IMR-90 (cell line): ENCODE data around the gene NTF3. TPM values are rescaled to one million over a fixed set of nuclear protein-coding genes. Genes with fewer than 3 reads are reported as not detected.

Experiments
- ATAC-seq: fragments of 200-7000 bp; cut with Tn5 transposase; 2 replicates; pipeline ENCODE4 v1.9.1; 2020; ENCODE audit warnings: low read depth, mild to moderate bottlenecking, moderate library complexity
- BruUV-seq: library from RNA; stranded (reverse); fragments of 400-500 nt; replicated peaks from 2 replicates; lab custom pipeline; 2021; lab: Mats Ljungman, UMichigan
- CTCF ChIA-PET: fragments of 300-600 bp; formaldehyde crosslinking; extraction: SDS; loops from one replicate; lab custom pipeline; 2021; ENCODE audit warnings: antibody characterized with exemption; lab: Yijun Ruan, JAX
- POLR2A ChIA-PET: fragments of 300-600 bp; sonication (Branson Sonifier 250); formaldehyde crosslinking; loops from one replicate; lab custom pipeline; 2022; ENCODE audit warnings: antibody characterized with exemption; ENCODE audit not compliant: unreplicated experiment; lab: Charles Lee
- DNase-seq: peaks from one replicate; pipeline ENCODE4 v3.0.0; 2013
- H2AFZ ChIP-seq: replicated peaks from 2 replicates; pipeline ENCODE3; 2013; ENCODE audit warnings: low read length, mild to moderate bottlenecking; ENCODE audit not compliant: poor library complexity
- H2AK5ac ChIP-seq: 2 replicates; pipeline ENCODE4 v1.6.1; 2013; ENCODE audit warnings: low read depth, low read length, inconsistent platforms
- H2AK9ac ChIP-seq: replicated peaks from 2 replicates; pipeline ENCODE3; 2013; ENCODE audit warnings: mild to moderate bottlenecking, low read depth, low read length, moderate library complexity; ENCODE audit not compliant: poor library complexity
- H2BK120ac ChIP-seq: 2 replicates; pipeline ENCODE4 v1.6.1; 2013; ENCODE audit warnings: low read depth, low read length, inconsistent platforms
- H2BK15ac ChIP-seq: 3 replicates; pipeline ENCODE4 v1.6.1; 2013; ENCODE audit warnings: low read depth, low read length, inconsistent platforms
- H2BK20ac ChIP-seq: 2 replicates; pipeline ENCODE4 v1.6.1; 2013; ENCODE audit warnings: low read depth, mild to moderate bottlenecking, inconsistent platforms, low read length, moderate library complexity
- H2BK5ac ChIP-seq: 2 replicates; pipeline ENCODE4 v1.6.1; 2013; ENCODE audit warnings: mild to moderate bottlenecking, low read depth, low read length, inconsistent platforms; ENCODE audit not compliant: poor library complexity, severe bottlenecking
- H3K14ac ChIP-seq: replicated peaks from 2 replicates; pipeline ENCODE4 v1.6.1; 2013; ENCODE audit warnings: low read depth, low read length, inconsistent platforms
- H3K18ac ChIP-seq: 2 replicates; pipeline ENCODE4 v1.6.1; 2013; ENCODE audit warnings: low read depth, low read length, control low read depth
- H3K23ac ChIP-seq: 2 replicates; pipeline ENCODE4 v1.6.1; 2013; ENCODE audit warnings: low read depth, low read length, inconsistent platforms
- H3K27ac ChIP-seq: 2 replicates; pipeline ENCODE4 v1.5.1; 2013; ENCODE audit warnings: mild to moderate bottlenecking, control low read depth, low read length; ENCODE audit not compliant: insufficient read depth
- H3K27me3 ChIP-seq: 2 replicates; pipeline ENCODE4 v1.6.1; 2013; ENCODE audit warnings: low read length; ENCODE audit not compliant: control insufficient read depth, insufficient read depth
- H3K36me3 ChIP-seq: 2 replicates; pipeline ENCODE4 v1.6.1; 2013; ENCODE audit warnings: low read length, mixed read lengths; ENCODE audit not compliant: control insufficient read depth, insufficient read depth
- H3K4ac ChIP-seq: 2 replicates; pipeline ENCODE4 v1.6.1; 2013; ENCODE audit warnings: low read depth, low read length, inconsistent platforms
- H3K4me1 ChIP-seq: 2 replicates; pipeline ENCODE4 v1.6.1; 2013; ENCODE audit warnings: low read length, mixed read lengths; ENCODE audit not compliant: control insufficient read depth, insufficient read depth
- H3K4me2 ChIP-seq: 2 replicates; pipeline ENCODE4 v1.6.1; 2013; ENCODE audit warnings: low read depth, mild to moderate bottlenecking, control low read depth, low read length, moderate library complexity
- H3K4me3 ChIP-seq: 2 replicates; pipeline ENCODE4 v1.5.1; 2013; ENCODE audit warnings: low read depth, mild to moderate bottlenecking, control low read depth, low read length, moderate library complexity; ENCODE audit not compliant: insufficient read depth
- H3K56ac ChIP-seq: 2 replicates; pipeline ENCODE4 v1.6.1; 2013; ENCODE audit warnings: low read length, inconsistent platforms; ENCODE audit not compliant: insufficient read depth; ENCODE audit errors: extremely low read depth
- H3K79me1 ChIP-seq, 2 experiments: 2 replicates each; pipeline ENCODE4 v1.6.1; 2013; ENCODE audit warnings: low read length in 2 of 2, inconsistent platforms in 1 of 2, low read depth in 1 of 2
- H3K9ac ChIP-seq: 2 replicates; pipeline ENCODE4 v1.6.1; 2013; ENCODE audit warnings: low read depth, low read length, control low read depth
- H3K9me1 ChIP-seq: 2 replicates; pipeline ENCODE4 v1.6.1; 2013; ENCODE audit warnings: low read length, inconsistent platforms; ENCODE audit not compliant: insufficient read depth
- H3K9me3 ChIP-seq: 2 replicates; pipeline ENCODE4 v1.6.1; 2013; ENCODE audit warnings: low read length; ENCODE audit not compliant: control insufficient read depth, insufficient read depth
- H4K20me1 ChIP-seq: 2 replicates; pipeline ENCODE4 v1.6.1; 2013; ENCODE audit warnings: low read length, inconsistent platforms; ENCODE audit not compliant: insufficient read depth
- H4K5ac ChIP-seq: 2 replicates; pipeline ENCODE4 v1.6.1; 2013; ENCODE audit warnings: mild to moderate bottlenecking, low read depth, low read length, control low read depth
- H4K8ac ChIP-seq, 2 experiments: 2 replicates each; pipeline ENCODE4 v1.6.1; 2013; ENCODE audit warnings: low read depth in 2 of 2, low read length in 2 of 2, control low read depth in 1 of 2, inconsistent platforms in 1 of 2
- H4K91ac ChIP-seq: 2 replicates; pipeline ENCODE4 v1.6.1; 2013; ENCODE audit warnings: low read depth, low read length, inconsistent platforms; ENCODE audit not compliant: insufficient read depth
- CTCF ChIP-seq: conservative IDR thresholded peaks from 2 replicates; pipeline ENCODE4 v1.5.1; 2012; ENCODE audit warnings: mild to moderate bottlenecking, low read depth, low read length, improper control_type of control experiment
- ELK1 ChIP-seq: fragments of 150-350 bp; IDR thresholded peaks from 2 replicates; pipeline ENCODE4 v1.6.1; 2016; ENCODE audit warnings: low read depth, mild to moderate bottlenecking, low read length, moderate library complexity, borderline replicate concordance
- FOS ChIP-seq: fragments of 150-350 bp; IDR thresholded peaks from 2 replicates; pipeline ENCODE4 v1.6.1; 2016; ENCODE audit warnings: low read depth, low read length
- MAZ ChIP-seq: IDR thresholded peaks from 2 replicates; pipeline ENCODE4 v1.6.1; 2012; ENCODE audit warnings: low read depth, mild to moderate bottlenecking, low read length, improper control_type of control experiment, moderate library complexity, borderline replicate concordance
- NFE2L2 ChIP-seq: fragments of 150-350 bp; IDR thresholded peaks from 2 replicates; pipeline ENCODE4 v1.6.1; 2016; ENCODE audit warnings: low read depth, mild to moderate bottlenecking, low read length
- RAD21 ChIP-seq: IDR thresholded peaks from 2 replicates; pipeline ENCODE4 v1.6.1; 2012; ENCODE audit warnings: low read length, improper control_type of control experiment
- RCOR1 ChIP-seq: IDR thresholded peaks from 2 replicates; pipeline ENCODE4 v1.6.1; 2012; ENCODE audit warnings: mild to moderate bottlenecking, low read length, improper control_type of control experiment; ENCODE audit not compliant: insufficient replicate concordance
- RFX5 ChIP-seq: IDR thresholded peaks from 2 replicates; pipeline ENCODE4 v1.8.0; 2012; ENCODE audit warnings: low read depth, mild to moderate bottlenecking, low read length, moderate library complexity
- USF2 ChIP-seq: fragments of 150-350 bp; IDR thresholded peaks from 2 replicates; pipeline ENCODE4 v1.6.1; 2017; ENCODE audit warnings: mild to moderate bottlenecking, antibody characterized with exemption, low read length, low read depth
- WGBS, 2 experiments: methylation state at CpG; one replicate each; pipeline versions ENCODE4 v1.1.5 to v1.1.7; 2013; ENCODE audit warnings: missing lambda C conversion rate in 2 of 2; ENCODE audit not compliant: insufficient read length in 1 of 2; ENCODE audit errors: extremely low coverage in 2 of 2; 5-methylcytosine and 5-hydroxymethylcytosine counted together
- dilution Hi-C: fragments of 300-500 bp; cut with HindIII; formaldehyde crosslinking; loops from one replicate; pipeline ENCODE4 v1.14.3; 2018; ENCODE audit warnings: low sequenced_read_pairs; ENCODE audit not compliant: unreplicated experiment
- in situ Hi-C: fragments of 300-500 bp; cut with MboI; formaldehyde crosslinking; loops from 3 replicates; pipeline ENCODE4 v1.14.3; 2019; ENCODE audit warnings: low sequenced_read_pairs, inconsistent platforms, mixed read lengths
- intact Hi-C: fragments of 100-400 bp; cut with micrococcal nuclease; formaldehyde crosslinking; loops from 2 replicates; pipeline ENCODE4 v1.10.0; 2022
- polyA plus RNA-seq, 3 experiments: library from polyadenylated mRNA; depleted of rRNA; stranded (reverse); fragments of >200 nt; gene quantifications; 2 replicates each; pipeline ENCODE4 v1.2.3, GENCODE V29; 2012; ENCODE audit warnings: low replicate concordance in 1 of 3
- total RNA-seq: library from RNA; depleted of rRNA; stranded (reverse); fragments of >200 nt; gene quantifications from 2 replicates; pipeline ENCODE4 v1.2.3, GENCODE V29; 2012

NTF3 gene
- total and polyA plus RNA-seq, 2 of the 4 experiments (the other 2 are of a cell fraction) = 12.2 to 32.4 TPM

GRCh38 chr12:5505751-5506150 is 73.8 kb downstream of the NTF3 start:
- no peak overlapping the region for H4K91ac ChIP-seq
- peaks cover 3% of the 10 kb centered on the region; the same call in 1 of the 2 replicates for H3K36me3 ChIP-seq
- H4K5ac ChIP-seq = no peak overlapping the region
- H3K4me3 ChIP-seq = no peak overlapping the region
- no peak overlapping the region for H3K56ac ChIP-seq
- no peak for TF ChIP-seq CTCF
- no peak for TF ChIP-seq RAD21
- no peak for TF ChIP-seq MAZ
- no peak for TF ChIP-seq FOS
- TF ChIP-seq USF2 = no peak
- no peak for TF ChIP-seq NFE2L2
- no peak for TF ChIP-seq RCOR1
- TF ChIP-seq ELK1 = no peak
- no peak for TF ChIP-seq RFX5
- no peak overlapping the region for H2AK9ac ChIP-seq
- in situ Hi-C loops (no loop called here), dilution Hi-C loops (no loop called here), intact Hi-C loops (loop anchor here (10.0 kb wide), 1 partner anchor 779 kb away; no protein-coding TSS in a partner anchor)
- H3K79me1 ChIP-seq = peaks cover 3 to 19% of the 10 kb centered on the region in 2 experiments
- no peak overlapping the region for H3K4ac ChIP-seq
- ChIA-PET CTCF (no interaction called here), POLR2A (no interaction called here)
- no peak overlapping the region for H2BK5ac ChIP-seq
- WGBS, 2 experiments = no CpG with 5 or more reads among the region's 2 CpGs
- BruUV-seq = no TSS peak
- H2AFZ ChIP-seq = no peak overlapping the region
- DNase-seq (no peak), ATAC-seq (no peak)
- no peak overlapping the region for H3K18ac ChIP-seq
- no peak overlapping the region for H3K23ac ChIP-seq
- peak overlapping the region; percentile 8; the same call in 1 of the 2 replicates for H2AK5ac ChIP-seq
- peaks cover 14% of the 10 kb centered on the region for H3K9me1 ChIP-seq
- H2BK20ac ChIP-seq = no peak overlapping the region
- H3K27me3 ChIP-seq = no peaks in the 10 kb centered on the region
- H3K9me3 ChIP-seq = no peaks in the 10 kb centered on the region
- H2BK120ac ChIP-seq = no peak overlapping the region
- no peak overlapping the region for H4K8ac ChIP-seq
- peaks cover 10% of the 10 kb centered on the region for H3K4me1 ChIP-seq
- H4K20me1 ChIP-seq = no peaks in the 10 kb centered on the region
- no peak overlapping the region for H3K9ac ChIP-seq
- no peak overlapping the region for H2BK15ac ChIP-seq
- H3K4me2 ChIP-seq = no peak overlapping the region
- no peak overlapping the region for H3K14ac ChIP-seq
- H3K27ac ChIP-seq = no peak overlapping the region
